HepG2 (cell line): Measurements from ENCODE around the gene NUFIP1. TPM values are rescaled to one million over a fixed set of nuclear protein-coding genes. Genes with fewer than 3 reads are reported as not detected.

Source experiments
- ATAC-seq: fragments of 200-7000 bp; cut with Tn5 transposase; 3 replicates; pipeline ENCODE4 v1.9.1; 2020; ENCODE audit warnings: mild to moderate bottlenecking, moderate library complexity
- BruUV-seq: library from RNA; stranded (reverse); fragments of 400-500 nt; replicated peaks from 2 replicates; lab custom pipeline; 2021; lab: Mats Ljungman, UMichigan
- CTCF ChIA-PET: fragments of 300-600 bp; formaldehyde crosslinking; extraction: SDS; loops from one replicate; lab custom pipeline; 2021; ENCODE audit warnings: low total read pairs, inconsistent platforms, low intra/inter-chr PET ratio; lab: Yijun Ruan, JAX
- POLR2A ChIA-PET: fragments of 350-600 bp; sonication (Branson Sonifier 250); formaldehyde crosslinking; loops from one replicate; lab custom pipeline; 2020; ENCODE audit warnings: antibody characterized with exemption, inconsistent platforms; lab: Yijun Ruan, JAX
- DNase-seq: peaks from one replicate; pipeline ENCODE4 v3.0.0-alpha.2; 2015; ENCODE audit warnings: low spot score
- FAIRE-seq: peaks from 3 replicates; lab custom pipeline; 2011; peaks lifted over from hg19 to GRCh38; lab: Jason Lieb, UNC
- H2AFZ ChIP-seq: one replicate; pipeline ENCODE4 v1.6.1; 2011; ENCODE audit warnings: low read length, inconsistent platforms
- H3K27ac ChIP-seq: fragments of 300-600 bp; 3 replicates; pipeline ENCODE4 v1.8.0; 2011; ENCODE audit warnings: mixed run types, mild to moderate bottlenecking, mixed read lengths, low read length, inconsistent platforms; ENCODE audit not compliant: insufficient read depth; ENCODE audit errors: extremely low read length
- H3K27me3 ChIP-seq, 2 experiments: fragments of 200-600 bp in 1 of 2; 2 replicates in 1 of 2; 3 replicates in 1 of 2; pipeline versions ENCODE4 v1.6.0 to v1.8.0; 2011; ENCODE audit warnings: low read length in 2 of 2, mild to moderate bottlenecking in 2 of 2, moderate library complexity in 2 of 2, inconsistent platforms in 1 of 2; ENCODE audit not compliant: insufficient read depth in 2 of 2, control insufficient read depth in 1 of 2
- H3K36me3 ChIP-seq, 2 experiments: fragments of 200-600 bp in 1 of 2; replicated peaks in 1 of 2; 2 replicates in 1 of 2; 3 replicates in 1 of 2; pipeline versions ENCODE4 v1.5.1 to v1.8.0; 2011; ENCODE audit warnings: low read length in 2 of 2, inconsistent platforms in 1 of 2; ENCODE audit not compliant: insufficient read depth in 2 of 2, control insufficient read depth in 1 of 2
- H3K4me1 ChIP-seq: 2 replicates; pipeline ENCODE4 v1.5.1; 2012; ENCODE audit warnings: low read length, inconsistent platforms; ENCODE audit not compliant: insufficient read depth
- H3K4me2 ChIP-seq: 2 replicates; pipeline ENCODE4 v1.6.0; 2011; ENCODE audit warnings: low read depth, low read length, inconsistent platforms
- H3K4me3 ChIP-seq, 3 experiments: fragments of 200-600 bp in 1 of 3; sonication (generic), shearing (Covaris generic) in 1 of 3; replicated peaks in 1 of 3; 2 replicates each; pipeline ENCODE4 v1.5.1; 2011 to 2016; ENCODE audit warnings: low read length in 3 of 3, inconsistent platforms in 2 of 3, low read depth in 2 of 3, mild to moderate bottlenecking in 2 of 3, control low read depth in 1 of 3, mixed read lengths in 1 of 3; ENCODE audit not compliant: insufficient read depth in 1 of 3
- H3K79me2 ChIP-seq: one replicate; pipeline ENCODE4 v1.6.1; 2011; ENCODE audit warnings: low read length, inconsistent platforms; ENCODE audit not compliant: insufficient read depth
- H3K9ac ChIP-seq: 2 replicates; pipeline ENCODE4 v1.6.0; 2011; ENCODE audit warnings: mild to moderate bottlenecking, low read depth, low read length, inconsistent platforms; ENCODE audit not compliant: insufficient read depth
- H3K9me3 ChIP-seq: 2 replicates; pipeline ENCODE4 v1.5.1; 2012; ENCODE audit warnings: mild to moderate bottlenecking, low read length
- H4K20me1 ChIP-seq: 2 replicates; pipeline ENCODE4 v1.6.0; 2011; ENCODE audit warnings: inconsistent platforms, mild to moderate bottlenecking, low read length, moderate library complexity; ENCODE audit not compliant: insufficient read depth
- CREM ChIP-seq, 2 experiments: sonication (generic) in 1 of 2; formaldehyde crosslinking in 1 of 2; IDR thresholded peaks; 2 replicates each; pipeline versions ENCODE4 v1.4.0 to v1.6.1; 2016 to 2020; ENCODE audit warnings: antibody characterized with exemption in 1 of 2, mild to moderate bottlenecking in 1 of 2, missing genetic modification reagents in 1 of 2
- HDAC6 ChIP-seq: fragments of 200-600 bp; sonication (generic); IDR thresholded peaks from 2 replicates; pipeline ENCODE4 v1.7.0; 2017; ENCODE audit warnings: mild to moderate bottlenecking, antibody characterized with exemption, low read length, low read depth
- MIER2 ChIP-seq: IDR thresholded peaks from 2 replicates; pipeline ENCODE4 v1.6.1; 2016; ENCODE audit warnings: missing biosample characterization, missing genetic modification reagents
- NRL ChIP-seq: sonication (generic); formaldehyde crosslinking; IDR thresholded peaks from 2 replicates; pipeline ENCODE4 v1.5.0; 2020; ENCODE audit warnings: missing genetic modification reagents, mild to moderate bottlenecking, moderate library complexity, borderline replicate concordance
- SAFB2 ChIP-seq: sonication (generic); formaldehyde crosslinking; IDR thresholded peaks from 2 replicates; pipeline ENCODE4 v1.5.1; 2020; ENCODE audit warnings: missing genetic modification reagents, low read depth, mild to moderate bottlenecking, borderline replicate concordance
- ZFP62 ChIP-seq: sonication (generic); formaldehyde crosslinking; IDR thresholded peaks from 2 replicates; pipeline ENCODE4 v1.4.0; 2020; ENCODE audit warnings: missing genetic modification reagents
- ZNF749 ChIP-seq: sonication (generic); formaldehyde crosslinking; IDR thresholded peaks from 2 replicates; pipeline ENCODE4 v1.8.0; 2022; ENCODE audit warnings: mild to moderate bottlenecking, missing genetic modification reagents, moderate library complexity, borderline replicate concordance
- WGBS: methylation state at CpG from one replicate; pipeline ENCODE4 v1.1.6; 2017; ENCODE audit warnings: low lambda C conversion rate; 5-methylcytosine and 5-hydroxymethylcytosine counted together
- in situ Hi-C: cut with HindIII; loops from 2 replicates; pipeline ENCODE4 v1.10.0; 2017; ENCODE audit warnings: low pct_unique_long_range_greater_than_20kb; ENCODE audit not compliant: extremely low pct_ligation_motif_present
- intact Hi-C: fragments of 100-400 bp; cut with micrococcal nuclease; formaldehyde crosslinking; loops from one replicate; pipeline ENCODE4 v1.10.0; 2022; ENCODE audit not compliant: unreplicated experiment
- polyA plus RNA-seq, 8 experiments: library from polyadenylated mRNA; depleted of rRNA in 3 of 8; stranded (reverse) in 7 of 8; unstranded in 1 of 8; fragments of >200 nt; fragmentation: Illumina TruSeq in 4 of 8; extraction: Trizol in 4 of 8; gene quantifications; 2 replicates each; pipeline versions ENCODE4 v1.2.1 to v1.2.3, GENCODE V29; 2011 to 2016; ENCODE audit warnings: low read depth in 4 of 8, missing spikeins in 1 of 8, mixed read lengths in 1 of 8; ENCODE audit not compliant: insufficient read depth in 1 of 8
- total RNA-seq, 5 experiments: library from RNA; depleted of rRNA; stranded (reverse); fragments of >200 nt; fragmentation: Illumina TruSeq; extraction: Trizol; gene quantifications; 2 replicates each; pipeline ENCODE4 v1.2.3, GENCODE V29; 2016; ENCODE audit warnings: low read depth in 1 of 5
- TF ChIP-seq, protein P1 (sequence below): sonication (generic); formaldehyde crosslinking; conservative IDR thresholded peaks from 2 replicates; pipeline ENCODE4 v1.4.0; 2020; ENCODE audit warnings: missing genetic modification reagents
- TF ChIP-seq, protein P2 (sequence below): sonication (generic); formaldehyde crosslinking; IDR thresholded peaks from 2 replicates; pipeline ENCODE4 v1.9.0; 2022; ENCODE audit warnings: missing genetic modification reagents, mild to moderate bottlenecking, borderline replicate concordance

The NUFIP1 gene
- total and polyA plus RNA-seq, 2 of the 13 experiments (the other 11 are each of a cell fraction or from before 2014, with no cell fraction given), result 1.9 to 10.3 TPM

DNA sequence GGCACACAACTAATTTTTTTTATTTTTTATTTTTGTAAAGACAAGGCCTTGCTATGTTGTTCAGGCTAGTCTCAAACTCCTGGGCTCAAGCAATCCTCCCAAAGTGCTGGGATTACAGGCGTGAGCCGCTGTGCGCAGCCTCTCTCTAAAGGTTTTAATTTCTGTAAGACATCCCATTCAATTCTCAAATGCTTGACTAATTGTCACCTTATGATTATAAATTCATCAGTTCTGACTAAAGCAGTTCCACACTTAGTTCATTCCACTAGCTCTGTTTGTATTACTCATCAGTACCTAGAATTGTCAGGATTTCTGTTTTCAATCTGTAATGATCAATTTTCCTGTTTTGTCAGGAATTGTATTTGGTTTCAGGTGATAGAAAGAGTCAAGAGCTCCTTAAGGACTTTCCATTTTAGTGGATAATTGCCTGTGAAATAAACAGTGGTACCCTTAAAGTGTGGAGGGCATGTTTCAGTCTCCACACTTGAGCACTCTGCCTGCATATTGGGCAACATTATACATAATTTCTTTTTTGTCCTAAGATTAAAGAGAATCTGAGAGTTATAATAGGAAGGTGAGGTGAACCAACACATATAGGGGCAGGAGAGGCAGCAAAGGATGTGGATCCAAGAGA is 27.6 kb upstream of the NUFIP1 start:
- ChIA-PET CTCF (no interaction called here), POLR2A (no interaction called here)

More for the DNA sequence above, 27.6 kb upstream of the NUFIP1 start:
- WGBS, result 95% methylated on average over 3 of the region's 3 CpGs
- Histone ChIP-seq H4K20me1 (no peaks in the 10 kb centered on the region), H2AFZ (no peak overlapping the region), H3K79me2 (no peaks in the 10 kb centered on the region), H3K4me2 (no peak overlapping the region), H3K9me3 (no peaks in the 10 kb centered on the region), H3K4me1 (no peaks in the 10 kb centered on the region), H3K4me3 (no peak overlapping the region), H3K27me3 (no peaks in the 10 kb centered on the region), H3K9ac (no peak overlapping the region), H3K27ac (no peak overlapping the region), H3K36me3 (peaks cover 4 to 29% of the 10 kb centered on the region in 2 experiments; a peak in 4 of 5 replicates)
- DNase-seq (no peak), ATAC-seq (no peak), FAIRE-seq (no peak)
- intact Hi-C loops, result no loop called here
- TF ChIP-seq, protein P1, sequence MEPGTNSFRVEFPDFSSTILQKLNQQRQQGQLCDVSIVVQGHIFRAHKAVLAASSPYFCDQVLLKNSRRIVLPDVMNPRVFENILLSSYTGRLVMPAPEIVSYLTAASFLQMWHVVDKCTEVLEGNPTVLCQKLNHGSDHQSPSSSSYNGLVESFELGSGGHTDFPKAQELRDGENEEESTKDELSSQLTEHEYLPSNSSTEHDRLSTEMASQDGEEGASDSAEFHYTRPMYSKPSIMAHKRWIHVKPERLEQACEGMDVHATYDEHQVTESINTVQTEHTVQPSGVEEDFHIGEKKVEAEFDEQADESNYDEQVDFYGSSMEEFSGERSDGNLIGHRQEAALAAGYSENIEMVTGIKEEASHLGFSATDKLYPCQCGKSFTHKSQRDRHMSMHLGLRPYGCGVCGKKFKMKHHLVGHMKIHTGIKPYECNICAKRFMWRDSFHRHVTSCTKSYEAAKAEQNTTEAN (CRISPR knock-in tag), result no peak
- TF ChIP-seq ZNF749 (CRISPR knock-in tag), result no peak
- TF ChIP-seq MIER2 (CRISPR knock-in tag), result no peak
- TF ChIP-seq CREM (IDR thresholded peaks at IDR 0.05), result no peak
- TF ChIP-seq CREM (CRISPR knock-in tag; IDR thresholded peaks at IDR 0.05), result no peak
- TF ChIP-seq SAFB2 (CRISPR knock-in tag), result no peak
- TF ChIP-seq NRL (CRISPR knock-in tag), result no peak
- no peak for TF ChIP-seq ZFP62 (CRISPR knock-in tag)
- no peak for TF ChIP-seq HDAC6
- TF ChIP-seq, protein P2, sequence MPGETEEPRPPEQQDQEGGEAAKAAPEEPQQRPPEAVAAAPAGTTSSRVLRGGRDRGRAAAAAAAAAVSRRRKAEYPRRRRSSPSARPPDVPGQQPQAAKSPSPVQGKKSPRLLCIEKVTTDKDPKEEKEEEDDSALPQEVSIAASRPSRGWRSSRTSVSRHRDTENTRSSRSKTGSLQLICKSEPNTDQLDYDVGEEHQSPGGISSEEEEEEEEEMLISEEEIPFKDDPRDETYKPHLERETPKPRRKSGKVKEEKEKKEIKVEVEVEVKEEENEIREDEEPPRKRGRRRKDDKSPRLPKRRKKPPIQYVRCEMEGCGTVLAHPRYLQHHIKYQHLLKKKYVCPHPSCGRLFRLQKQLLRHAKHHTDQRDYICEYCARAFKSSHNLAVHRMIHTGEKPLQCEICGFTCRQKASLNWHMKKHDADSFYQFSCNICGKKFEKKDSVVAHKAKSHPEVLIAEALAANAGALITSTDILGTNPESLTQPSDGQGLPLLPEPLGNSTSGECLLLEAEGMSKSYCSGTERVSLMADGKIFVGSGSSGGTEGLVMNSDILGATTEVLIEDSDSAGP, result no peak
- in situ Hi-C loops, result no loop called here
- no TSS peak for BruUV-seq
